Measurements from ENCODE around the gene TGFA.
A peak's percentile ranks its signal among the peaks of the same experiment; 100 is the strongest.

TGFA gene

DNA sequence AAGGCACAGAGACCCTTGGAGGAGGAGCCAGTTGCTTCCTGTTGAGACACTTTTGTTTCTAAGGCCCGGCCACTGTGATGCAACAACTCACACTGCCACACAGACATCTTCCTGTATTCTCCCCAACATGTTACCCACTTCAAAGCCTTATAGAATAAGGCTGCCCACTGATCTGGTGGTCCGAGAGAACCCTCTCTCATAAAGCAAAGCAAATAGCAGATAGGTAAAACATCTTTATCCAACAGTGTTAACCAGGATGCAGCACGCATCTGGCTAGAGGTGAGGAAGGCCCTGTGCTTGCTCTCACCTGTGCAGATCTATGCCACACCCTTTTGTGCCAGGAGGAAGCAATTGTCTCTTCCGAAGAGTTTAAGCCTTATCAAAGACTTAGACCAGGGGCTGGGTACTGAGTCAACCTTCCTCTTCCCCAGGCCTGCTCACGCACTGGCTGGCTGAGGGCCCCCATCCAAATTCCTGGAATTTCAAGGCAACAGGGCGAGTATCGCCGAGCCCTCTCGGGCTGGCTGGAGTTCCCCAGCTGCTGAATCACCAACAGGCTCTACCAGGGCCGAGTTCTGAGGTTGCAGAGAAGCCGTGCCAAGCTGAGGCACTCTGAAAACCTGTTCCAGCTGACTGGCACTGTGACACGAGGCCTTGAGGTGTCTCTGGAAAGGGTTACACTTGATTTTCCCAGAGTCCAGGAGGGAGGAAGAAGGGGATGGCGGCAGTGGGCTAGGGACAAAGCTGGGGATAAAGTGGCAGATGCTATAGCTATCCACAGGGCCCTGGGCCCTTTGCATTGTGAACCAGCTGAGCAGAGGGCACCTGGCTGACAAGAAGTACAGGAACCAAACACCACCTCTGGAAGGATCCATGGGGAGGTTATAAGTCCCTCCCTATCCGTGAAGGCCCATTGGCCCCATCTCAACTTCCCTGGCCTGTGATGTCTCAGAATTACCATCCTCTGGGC lies 29.3 kb downstream of the TGFA start:
- peak; percentile 97 for DNase-seq (ENCODE audit: low spot score)
- FAIRE-seq, result peak; percentile 95

DNA sequence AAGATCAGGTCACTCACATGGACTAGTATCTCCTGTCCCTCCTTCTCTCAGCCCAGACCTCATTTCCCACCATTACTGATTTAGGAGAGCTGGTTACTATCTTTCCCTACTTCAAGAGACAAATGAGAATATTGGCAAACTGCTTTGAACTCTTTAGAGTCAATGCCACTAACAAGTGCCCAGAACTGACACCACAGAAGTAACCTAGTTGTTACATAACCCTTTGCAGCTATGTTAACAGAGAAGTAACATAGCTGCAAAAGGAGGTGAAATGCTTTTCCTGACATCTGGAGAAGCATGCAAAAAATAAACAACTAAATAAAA lies 30.0 kb downstream of the TGFA start:
- DNase-seq (ENCODE audit: low spot score) (no peak), FAIRE-seq (no peak)

DNA sequence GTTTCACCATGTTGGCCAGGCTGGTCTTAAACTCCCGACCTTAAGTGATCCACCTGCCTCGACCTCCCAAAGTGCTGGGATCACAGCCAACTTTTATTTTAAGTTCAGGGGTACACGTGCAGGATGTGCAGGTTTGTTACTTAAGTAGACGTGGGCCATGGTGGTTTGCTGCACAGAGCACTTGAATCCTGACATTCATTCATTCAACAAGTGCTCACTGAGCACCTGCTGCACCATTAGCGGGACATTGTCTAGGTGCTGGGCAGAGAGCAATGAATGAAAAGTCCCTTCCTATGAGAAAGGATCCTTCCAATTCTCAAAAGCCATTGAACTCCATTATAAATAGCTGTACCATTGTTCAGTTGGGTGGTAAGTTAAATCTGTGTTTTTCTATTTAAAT lies 31.0 kb downstream of the TGFA start:
- FAIRE-seq (no peak), DNase-seq (ENCODE audit: low spot score) (no peak)

DNA sequence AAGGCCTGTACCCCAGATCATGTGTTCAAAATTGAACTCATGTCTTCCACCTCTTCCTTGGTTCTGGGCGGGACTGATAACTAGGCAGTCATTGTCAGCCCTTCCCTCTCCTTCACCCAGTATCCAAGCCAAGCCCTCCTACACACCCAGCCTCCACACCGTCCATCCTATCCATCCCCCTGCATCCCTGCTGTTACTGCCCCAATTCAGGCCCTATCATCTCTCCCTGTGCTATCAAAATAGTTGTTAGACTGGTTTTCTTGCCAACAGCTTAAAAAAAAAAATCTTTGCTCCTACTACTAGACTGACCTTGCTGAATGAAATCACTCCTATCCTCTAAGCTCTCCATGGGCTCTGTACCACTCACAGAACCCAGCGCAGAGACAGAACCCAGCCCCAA lies 32.8 kb downstream of the TGFA start:
- no peak for FAIRE-seq
- no peak for DNase-seq (ENCODE audit: low spot score)

DNA sequence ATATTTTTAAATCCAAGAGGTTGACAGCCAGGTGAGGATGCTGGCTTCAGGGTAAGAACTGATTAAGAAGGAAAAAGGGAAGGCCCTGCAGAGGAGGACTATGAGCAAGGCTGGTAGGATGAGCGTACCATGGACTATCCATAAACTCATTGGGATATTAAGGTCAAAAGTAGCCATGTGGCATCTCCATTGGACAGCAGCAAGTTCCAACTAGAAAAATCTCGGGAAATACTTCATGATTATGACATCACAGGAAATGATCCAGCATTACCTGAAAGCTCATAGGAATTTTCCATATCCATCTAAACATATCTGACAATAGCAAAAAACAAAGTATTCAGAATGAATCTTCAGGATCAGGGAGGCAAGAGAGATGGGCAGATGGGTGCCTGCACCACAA lies 34.2 kb downstream of the TGFA start:
- FAIRE-seq, result no peak
- DNase-seq (ENCODE audit: low spot score), result no peak

DNA sequence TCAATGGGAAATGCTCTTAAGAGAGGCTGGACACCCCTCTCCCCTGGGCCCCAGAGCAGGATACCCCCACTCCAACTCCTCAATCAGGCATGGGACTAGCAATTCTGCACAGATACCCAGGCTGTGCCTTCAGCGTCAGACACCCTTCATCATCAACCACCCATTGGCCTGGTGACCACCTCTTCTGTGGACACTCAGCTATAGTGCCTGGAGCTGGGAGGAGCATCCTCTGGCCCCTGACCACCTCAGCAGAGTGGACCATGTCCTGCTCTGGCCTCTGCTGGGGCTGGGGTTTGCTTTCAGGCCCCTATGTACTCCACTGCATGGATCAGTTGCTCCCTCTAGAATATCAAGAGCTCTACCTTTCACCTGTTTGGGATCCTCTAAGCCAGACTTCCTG lies 35.1 kb downstream of the TGFA start:
- no peak for FAIRE-seq
- no peak for DNase-seq (ENCODE audit: low spot score)

DNA sequence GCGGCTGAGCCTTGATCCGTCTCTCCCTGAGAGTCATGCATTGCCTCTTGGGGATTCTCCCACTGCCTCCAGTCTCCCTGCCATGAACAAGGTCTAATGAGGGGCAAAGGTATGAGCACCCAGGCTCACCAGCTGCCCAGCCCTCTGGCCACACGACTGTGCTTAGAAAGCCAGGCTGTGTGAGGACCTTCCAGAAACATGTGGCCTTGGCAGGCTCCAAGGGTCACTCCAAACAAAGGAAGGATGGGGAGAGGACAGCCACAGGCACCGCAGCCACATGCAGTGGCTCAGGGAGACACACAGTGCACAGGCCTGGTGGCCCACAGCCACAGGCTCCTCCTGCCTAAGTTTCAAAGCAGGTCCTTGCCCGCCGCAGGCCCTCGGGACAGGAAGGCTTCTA lies 35.8 kb downstream of the TGFA start:
- DNase-seq (ENCODE audit: low spot score), result no peak
- no peak for FAIRE-seq

DNA sequence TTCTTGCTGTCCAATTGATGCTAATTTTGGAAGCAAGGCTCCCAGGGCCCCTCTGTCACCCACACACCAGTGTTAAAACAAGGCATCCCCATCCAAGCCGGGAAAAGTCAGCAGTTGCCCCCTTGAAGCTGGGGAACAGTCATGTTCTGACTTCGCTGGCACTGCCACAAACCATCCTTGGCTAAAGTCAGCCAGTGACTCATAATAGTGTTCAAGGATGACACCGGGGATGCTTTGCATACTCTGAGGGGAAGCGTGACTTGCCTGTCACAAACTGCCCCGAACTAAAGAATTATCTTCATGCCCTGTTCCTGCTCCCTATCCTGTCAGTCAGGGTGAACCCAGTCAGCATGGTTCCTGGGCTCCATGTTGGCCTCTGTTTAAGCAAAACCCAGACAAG lies 37.0 kb downstream of the TGFA start:
- DNase-seq (ENCODE audit: low spot score) (peak; percentile 79), FAIRE-seq (peak; percentile 89)

DNA sequence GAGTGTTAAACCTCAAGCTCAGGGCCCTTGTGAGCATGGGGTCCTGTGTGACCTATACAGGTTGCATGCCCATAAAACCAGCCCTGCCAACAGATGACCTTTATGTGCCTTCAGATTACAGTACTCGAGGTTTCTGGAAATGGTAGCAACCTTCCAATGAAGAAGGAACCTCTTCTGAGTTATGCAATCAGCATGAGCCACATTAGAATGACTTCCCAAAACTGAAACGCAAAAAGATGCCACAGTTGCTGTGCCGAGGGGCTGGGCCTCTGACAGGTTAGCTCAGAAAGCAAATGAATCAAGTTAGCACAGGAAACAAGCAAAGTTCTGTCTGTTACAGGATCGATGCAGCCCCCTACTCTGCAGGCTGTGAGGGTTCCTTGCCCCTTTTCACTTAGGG lies 37.7 kb downstream of the TGFA start:
- no peak for DNase-seq (ENCODE audit: low spot score)
- no peak for FAIRE-seq

DNA sequence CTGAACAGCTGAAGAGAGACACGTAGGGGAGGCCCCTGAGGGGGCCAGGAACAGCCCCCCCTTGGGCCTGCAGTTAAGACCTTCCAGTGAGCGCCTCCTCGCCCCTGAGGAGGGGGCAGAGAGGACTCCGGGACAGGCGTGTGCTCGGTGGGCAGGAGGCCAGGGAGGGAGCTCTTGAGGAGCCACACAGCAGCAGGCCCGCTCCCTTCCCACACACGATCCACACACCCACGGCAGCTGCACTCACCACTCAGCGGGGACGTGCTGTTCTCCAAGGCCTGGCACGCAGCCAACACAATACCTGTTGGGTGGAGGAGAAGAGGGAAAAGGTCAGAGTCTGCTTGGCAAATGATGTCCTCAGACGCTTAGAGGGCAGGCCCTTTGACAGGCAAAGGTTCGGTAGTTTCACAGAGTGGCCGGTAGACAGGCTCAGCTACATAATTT lies 39.0 kb downstream of the TGFA start:
- no peak for DNase-seq (ENCODE audit: low spot score)
- FAIRE-seq, result no peak

DNA sequence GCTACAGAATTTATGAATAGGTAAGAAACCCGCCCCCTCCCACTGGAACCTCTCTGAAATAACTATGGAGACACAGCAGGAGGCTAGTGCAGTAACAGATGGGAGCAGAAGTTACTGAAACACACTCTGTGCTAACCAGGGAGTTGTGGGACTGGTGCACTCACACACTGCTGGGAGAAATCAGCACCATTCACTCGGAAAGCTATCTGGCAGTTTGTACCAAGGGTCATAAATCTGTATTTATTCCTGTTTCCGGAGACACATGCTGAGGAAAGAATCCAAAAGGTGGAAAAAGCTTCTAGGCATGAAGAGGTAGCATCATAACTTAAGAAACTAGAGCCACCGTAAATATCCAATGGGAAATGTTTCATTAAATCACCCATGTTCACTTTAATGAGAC lies 39.9 kb downstream of the TGFA start:
- FAIRE-seq (no peak), DNase-seq (ENCODE audit: low spot score) (no peak)

DNA sequence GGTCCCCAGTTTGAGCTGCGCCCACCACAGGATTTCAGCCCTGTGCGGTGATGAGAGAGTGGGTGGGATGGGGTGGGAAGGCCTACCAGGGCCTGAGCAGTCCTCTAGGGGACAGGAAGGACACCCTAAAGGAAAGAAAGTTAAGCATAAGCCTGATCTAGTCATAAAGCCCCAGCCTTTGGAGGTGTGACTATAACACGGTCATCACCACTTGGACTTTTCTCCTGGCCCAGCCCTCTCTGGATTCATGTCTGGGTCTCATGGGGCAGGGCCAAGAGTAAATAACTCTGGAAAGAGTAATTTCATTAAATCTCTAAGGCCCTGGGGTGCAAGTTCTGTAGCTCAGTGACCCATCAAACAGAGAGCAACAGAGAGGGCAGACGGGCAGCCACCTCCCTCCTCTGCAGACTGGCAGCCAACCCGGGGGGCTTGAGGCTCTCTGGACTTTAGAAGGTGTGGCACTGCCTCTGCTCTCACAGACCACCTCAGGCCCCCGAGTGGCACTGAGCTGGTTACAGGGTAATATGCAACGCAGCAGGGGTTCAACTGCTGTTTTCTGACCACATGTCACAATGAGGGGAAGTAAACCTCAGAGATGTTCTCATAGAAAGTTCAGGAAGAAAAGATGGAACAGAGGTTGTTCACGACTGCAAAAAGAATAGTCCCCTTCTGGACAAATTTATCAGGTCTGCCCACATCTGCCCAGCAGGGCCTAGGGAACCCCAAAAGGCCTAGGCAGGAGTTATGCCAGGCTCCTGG lies 41.5 kb downstream of the TGFA start:
- no peak for FAIRE-seq
- DNase-seq (ENCODE audit: low spot score), result no peak

DNA sequence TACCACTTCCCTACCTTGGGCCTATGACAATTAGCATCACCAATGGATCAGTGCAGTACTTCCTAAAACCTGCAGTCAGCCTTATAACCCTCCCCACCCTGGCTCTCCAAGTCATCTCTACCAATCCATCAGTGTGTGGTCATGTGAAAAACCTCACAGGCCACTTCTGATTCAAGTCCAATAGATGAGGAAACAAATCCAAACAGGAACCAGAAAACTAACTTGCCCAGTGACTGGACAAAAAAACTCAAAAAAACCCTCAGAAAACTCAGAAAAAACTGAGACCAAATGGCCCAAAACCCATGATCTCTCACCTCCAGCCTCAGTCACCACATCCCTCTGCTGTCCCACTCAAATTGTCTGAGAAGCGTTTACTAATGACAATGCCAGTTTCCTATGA lies 43.3 kb downstream of the TGFA start:
- FAIRE-seq (peak; percentile 54), DNase-seq (ENCODE audit: low spot score) (peak; percentile 22)

DNA sequence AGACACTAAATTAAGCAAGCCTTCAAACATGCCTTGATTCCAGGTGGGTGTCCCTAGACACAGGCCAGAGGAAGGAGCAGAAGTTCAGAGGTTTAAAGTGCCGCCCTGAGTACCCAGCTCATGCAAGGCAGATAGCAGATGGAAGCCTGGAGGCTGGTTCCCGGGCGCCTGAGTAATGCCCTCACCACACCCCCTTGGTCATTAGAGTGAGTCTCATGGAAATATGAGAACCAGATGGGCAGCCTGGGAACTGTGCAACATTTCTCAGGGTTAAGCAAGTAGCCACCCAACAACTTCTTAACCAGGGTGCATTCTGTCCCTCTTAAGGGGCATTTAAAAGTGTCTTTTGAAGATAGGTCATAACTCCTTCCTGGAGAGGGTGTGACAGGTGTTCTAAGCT lies 44.1 kb downstream of the TGFA start:
- FAIRE-seq (no peak), DNase-seq (ENCODE audit: low spot score) (no peak)

DNA sequence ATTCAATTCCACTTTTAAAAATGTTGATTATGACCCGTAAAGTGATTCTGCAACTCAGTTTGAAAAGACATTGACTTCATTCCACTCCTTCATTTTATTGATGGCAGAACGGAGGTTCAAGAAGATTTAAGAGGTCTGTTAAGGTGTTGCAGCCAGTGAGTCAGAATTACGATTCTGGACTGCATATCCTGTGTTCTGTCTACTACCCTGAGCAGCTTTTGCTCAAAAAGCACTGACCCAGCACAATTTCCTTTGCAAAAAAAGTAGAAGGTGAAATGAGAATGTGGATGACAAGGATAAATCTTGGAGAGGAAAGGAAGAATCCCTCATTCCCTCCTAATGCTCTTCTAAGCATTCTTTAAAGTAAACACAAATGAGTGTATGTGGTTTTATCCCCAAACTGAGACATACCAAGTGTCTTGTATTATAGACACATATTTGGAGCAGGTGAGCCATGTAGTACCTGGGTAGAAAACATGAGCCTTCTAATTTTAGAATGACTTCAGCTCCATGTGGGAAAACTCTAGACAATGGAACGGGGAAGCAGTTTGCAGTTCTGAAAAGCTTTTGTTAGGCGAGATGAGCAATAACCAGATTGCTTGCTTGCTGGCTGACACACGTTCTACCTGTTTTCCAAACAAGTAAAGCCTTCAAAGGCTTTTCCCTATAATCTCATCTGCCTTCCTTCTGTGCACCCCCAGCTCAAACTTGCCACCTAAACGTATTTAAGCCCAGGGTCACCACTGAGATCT lies 44.7 kb downstream of the TGFA start:
- FAIRE-seq, result no peak
- no peak for DNase-seq (ENCODE audit: low spot score)

DNA sequence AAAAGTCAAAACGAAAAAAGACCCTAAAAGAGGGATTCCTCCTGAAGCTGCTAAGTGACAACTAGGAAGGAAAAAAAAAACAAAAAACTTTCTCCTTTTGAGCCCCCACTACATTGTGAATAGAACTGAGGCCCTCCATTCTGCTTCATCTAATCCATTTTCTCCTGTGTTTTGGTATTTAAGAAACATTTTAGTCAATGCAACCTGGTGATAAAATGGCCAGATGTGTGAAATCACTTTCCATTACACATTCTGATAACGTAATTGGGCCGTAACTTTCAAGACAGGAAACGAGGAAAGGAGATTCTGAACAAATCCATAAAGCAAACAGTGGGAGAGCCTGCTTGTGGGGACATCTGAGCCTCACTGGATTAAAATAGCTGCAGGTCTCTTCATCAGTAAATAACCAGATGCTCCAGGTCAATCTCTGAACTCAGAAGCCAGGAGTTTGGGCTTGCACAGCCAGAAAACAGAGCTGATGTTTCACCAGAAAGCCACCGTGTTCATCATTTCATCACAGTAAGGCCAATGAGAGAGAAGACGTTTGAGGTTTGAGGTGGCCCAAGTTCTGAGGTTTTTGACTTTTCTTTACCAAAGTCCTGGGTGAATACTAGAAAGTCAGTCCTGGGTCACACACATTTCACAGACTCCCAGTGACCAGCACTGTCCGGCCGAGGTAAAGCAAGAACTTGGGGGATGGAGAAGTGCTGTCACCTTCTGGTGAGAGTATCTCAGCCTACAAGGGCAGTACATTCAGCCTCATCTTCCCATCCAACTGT lies 47.8 kb downstream of the TGFA start:
- no peak for DNase-seq (ENCODE audit: low spot score)
- FAIRE-seq, result no peak

DNA sequence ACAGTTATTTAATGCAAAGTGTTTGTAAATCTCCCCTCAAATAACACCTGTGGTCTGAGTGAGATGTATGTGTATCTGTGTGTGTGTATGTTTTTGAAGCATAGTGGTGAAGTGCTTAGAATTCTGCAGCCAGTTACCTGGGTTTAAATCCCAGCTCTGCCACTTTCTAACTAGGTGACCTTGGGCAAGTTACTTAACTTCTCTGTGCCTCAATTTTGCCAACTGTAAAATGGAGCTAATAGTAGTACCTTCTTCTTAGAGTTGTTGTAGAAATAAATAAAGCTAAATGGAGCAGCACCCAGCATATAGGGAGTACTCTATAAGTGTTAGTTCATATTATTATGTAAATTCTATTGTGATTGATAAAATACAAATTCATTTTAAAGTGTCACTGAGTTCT lies 48.9 kb downstream of the TGFA start:
- DNase-seq (ENCODE audit: low spot score), result no peak
- FAIRE-seq, result no peak

DNA sequence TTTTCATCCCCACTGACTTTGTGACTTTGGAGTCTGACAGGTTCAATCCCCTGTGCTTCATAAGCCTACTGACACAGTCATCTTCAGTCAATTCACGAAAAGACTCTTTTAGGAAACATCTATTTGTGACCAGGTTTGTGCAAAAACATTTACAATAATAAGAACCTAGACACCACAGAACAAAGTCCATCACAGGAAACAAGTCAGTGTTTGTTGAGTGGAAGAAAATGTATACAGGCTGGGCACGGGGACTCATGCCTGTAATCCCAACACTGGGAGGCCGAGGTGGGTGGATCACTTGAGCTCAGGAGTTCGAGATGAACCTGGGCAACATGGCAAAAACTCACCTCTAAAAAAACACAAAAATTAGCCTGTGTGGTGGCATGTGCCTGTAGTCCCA lies 49.7 kb downstream of the TGFA start:
- FAIRE-seq (no peak), DNase-seq (ENCODE audit: low spot score) (no peak)

DNA sequence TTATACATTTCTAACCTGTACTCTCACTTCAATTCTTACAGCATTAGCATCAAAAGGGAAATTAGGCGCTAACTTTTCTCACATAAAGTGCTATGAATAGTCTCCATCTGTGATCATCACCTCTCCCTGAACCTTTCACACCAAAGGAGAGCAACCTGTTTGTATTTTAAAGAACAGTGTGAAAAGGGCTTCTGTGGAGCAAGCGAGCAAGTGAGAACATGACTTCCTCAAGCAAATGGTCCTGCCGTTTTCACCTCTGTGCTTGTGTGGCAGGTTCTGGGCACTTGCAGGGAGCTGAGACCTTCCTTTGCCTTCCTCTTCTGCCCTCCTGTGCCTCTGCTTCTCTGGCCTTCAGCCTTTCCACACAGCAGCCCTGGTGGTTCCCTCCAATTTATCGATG lies 51.9 kb downstream of the TGFA start:
- FAIRE-seq (no peak), DNase-seq (ENCODE audit: low spot score) (no peak)

DNA sequence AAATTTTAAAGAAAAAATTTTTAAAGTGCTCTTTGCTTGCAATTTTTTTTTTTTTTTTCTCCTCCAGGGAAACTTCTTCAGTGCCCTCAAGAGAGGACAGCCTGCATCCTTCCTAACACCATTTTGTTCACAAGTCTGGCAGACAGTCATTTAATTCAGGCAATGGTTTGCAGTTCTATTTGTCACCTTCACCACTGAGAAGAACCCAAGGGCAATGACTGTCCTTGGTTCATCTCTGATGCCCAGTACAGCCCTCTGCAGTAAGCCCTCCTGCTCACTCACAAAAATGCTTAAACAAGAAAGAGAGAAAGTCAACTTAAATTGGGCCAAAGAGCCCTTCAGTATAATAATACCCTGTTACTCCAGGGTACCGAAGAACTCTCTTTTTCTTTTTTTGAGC lies 52.4 kb downstream of the TGFA start:
- no peak for FAIRE-seq

DNA sequence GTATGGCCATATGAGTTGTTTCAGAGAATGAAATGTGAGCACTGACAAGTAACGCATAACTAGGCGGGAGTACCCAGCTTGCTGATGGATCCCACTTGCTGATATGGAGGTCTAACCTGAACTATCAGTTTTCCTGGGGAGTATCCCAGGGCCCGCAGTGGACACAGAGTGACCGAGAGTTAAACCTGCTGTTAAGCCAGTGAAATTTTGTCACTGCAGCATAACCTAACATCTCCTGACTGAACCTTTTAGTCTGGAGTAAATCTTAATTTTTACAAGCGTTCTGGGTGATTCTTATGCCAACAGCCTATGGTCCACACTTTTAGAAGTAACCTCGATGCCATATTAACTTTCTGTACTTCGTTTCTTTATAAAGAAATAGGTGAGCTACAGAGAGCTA lies 54.4 kb downstream of the TGFA start:
- FAIRE-seq (no peak), DNase-seq (ENCODE audit: low spot score) (no peak)

More for the DNA sequence above, 52.4 kb downstream of the TGFA start:
- DNase-seq (ENCODE audit: low spot score), result no peak

Measured in RCC 7860 (cell line).